ENCODE measurements around the gene DDX51. TPM values are rescaled to one million over a fixed set of nuclear protein-coding genes. Genes with fewer than 3 reads are reported as not detected.

Gene DDX51
- total RNA-seq, 1 donor: 8.2 TPM

DNA sequence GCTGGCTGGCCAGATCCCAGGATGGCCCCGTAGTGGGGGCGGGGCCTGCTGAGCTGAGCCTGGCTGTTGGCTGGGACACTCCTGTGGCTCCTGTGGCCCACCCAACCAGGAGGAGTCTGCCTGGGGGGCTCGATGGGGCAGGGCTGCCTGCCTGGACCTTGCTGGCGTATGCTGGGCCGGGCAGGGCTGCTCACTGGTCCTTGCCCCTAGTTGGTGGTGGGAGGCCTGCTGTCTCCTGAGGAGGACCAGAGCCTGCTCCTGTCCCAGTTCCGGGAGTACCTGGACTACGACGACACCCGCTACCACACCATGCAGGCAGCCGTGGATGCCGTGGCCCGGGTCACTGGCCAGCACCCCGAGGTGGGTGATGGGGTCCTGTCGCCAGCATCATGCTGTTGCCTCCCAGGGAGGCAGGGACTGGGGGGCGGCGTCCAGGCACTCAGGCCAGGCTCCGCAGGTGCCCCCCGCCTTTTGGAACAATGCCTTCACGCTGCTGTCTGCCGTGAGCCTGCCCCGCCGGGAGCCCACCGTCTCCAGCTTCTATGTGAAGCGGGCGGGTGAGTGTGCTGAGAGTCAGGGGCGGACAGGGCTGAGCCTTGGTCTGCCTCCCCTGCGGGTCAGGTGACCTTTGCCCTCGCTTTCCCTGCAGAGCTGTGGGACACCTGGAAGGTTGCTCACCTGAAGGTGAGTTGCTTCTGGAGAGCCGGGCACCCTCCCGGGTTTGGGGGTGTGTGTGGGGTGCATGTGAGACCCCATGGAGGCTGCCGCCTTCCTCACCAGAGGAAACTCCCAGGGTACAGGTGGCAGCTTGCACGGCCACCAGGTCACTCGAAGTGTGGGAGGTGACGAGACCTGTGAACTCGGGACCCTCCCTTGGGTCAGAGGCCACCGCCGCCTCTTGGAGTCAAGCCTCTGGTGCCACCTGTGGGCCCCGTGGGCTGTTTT is 3.6 kb upstream of the DDX51 start:
- DNase-seq (ENCODE audit: low read depth): no peak
- no peak overlapping the region for H3K4me3 ChIP-seq (ENCODE audit: low read depth, low read length)
- TF ChIP-seq, protein P1, sequence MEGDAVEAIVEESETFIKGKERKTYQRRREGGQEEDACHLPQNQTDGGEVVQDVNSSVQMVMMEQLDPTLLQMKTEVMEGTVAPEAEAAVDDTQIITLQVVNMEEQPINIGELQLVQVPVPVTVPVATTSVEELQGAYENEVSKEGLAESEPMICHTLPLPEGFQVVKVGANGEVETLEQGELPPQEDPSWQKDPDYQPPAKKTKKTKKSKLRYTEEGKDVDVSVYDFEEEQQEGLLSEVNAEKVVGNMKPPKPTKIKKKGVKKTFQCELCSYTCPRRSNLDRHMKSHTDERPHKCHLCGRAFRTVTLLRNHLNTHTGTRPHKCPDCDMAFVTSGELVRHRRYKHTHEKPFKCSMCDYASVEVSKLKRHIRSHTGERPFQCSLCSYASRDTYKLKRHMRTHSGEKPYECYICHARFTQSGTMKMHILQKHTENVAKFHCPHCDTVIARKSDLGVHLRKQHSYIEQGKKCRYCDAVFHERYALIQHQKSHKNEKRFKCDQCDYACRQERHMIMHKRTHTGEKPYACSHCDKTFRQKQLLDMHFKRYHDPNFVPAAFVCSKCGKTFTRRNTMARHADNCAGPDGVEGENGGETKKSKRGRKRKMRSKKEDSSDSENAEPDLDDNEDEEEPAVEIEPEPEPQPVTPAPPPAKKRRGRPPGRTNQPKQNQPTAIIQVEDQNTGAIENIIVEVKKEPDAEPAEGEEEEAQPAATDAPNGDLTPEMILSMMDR (IDR thresholded peaks at IDR 0.05; ENCODE audit: insufficient read depth, low read depth, low read length): no peak

DNA sequence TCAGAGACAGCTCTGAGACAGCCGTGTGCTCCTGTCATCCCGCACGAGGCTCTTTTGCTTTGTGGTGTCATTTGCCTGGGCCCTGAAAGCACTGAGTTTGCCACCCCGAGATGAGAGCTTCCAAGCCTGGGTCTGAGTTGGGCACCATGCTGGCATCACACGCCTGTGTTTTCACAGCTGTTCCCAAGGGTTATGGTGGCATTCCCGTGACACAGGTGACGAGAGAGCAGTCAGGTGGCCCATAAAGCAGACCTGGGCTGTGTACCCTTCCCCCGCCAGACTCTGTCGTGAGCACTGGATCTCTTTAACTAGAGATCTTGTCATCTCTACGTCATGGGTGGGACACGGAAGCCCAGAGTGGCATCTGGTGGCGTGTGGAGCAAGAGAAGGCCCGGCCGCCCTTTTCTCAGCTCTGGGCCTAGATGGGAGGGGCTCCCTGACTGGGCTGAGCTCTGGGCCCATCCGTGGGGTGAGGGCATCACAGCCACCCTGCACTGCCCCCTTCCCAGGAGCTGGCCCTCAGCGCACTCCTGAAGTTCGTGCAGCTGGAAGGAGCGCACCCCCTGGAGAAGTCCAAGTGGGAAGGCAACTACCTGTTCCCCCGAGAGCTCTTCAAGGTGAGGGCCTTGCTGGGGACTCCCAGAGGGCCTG is 2.8 kb upstream of the DDX51 start:
- TF ChIP-seq, protein P1 (IDR thresholded peaks at IDR 0.05; ENCODE audit: insufficient read depth, low read depth, low read length): no peak
- DNase-seq (ENCODE audit: low read depth): no peak
- H3K4me3 ChIP-seq (ENCODE audit: low read depth, low read length): no peak overlapping the region

DNA sequence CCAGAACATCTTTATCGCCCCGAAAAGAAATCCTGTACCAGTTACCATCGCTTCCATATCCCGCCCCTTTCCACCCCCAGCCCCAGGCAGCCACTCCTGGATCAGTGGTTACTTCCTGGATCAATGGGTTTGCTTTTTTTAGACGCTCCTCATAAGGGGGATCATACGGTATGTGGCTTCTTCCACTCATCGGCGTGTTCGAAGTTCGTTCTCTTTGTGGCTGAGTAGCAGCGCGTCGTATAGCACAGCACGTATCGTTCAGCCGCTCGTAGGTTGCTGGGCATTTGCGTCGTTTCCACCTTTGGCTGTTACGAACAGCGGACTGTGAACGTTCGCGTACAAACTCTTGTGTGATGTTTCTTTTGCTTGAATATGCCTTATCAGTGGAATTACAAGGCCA is 2.0 kb upstream of the DDX51 start:
- DNase-seq (ENCODE audit: low read depth): no peak
- TF ChIP-seq, protein P1 (IDR thresholded peaks at IDR 0.05; ENCODE audit: insufficient read depth, low read depth, low read length): no peak
- no peak overlapping the region for H3K4me3 ChIP-seq (ENCODE audit: low read depth, low read length)

DNA sequence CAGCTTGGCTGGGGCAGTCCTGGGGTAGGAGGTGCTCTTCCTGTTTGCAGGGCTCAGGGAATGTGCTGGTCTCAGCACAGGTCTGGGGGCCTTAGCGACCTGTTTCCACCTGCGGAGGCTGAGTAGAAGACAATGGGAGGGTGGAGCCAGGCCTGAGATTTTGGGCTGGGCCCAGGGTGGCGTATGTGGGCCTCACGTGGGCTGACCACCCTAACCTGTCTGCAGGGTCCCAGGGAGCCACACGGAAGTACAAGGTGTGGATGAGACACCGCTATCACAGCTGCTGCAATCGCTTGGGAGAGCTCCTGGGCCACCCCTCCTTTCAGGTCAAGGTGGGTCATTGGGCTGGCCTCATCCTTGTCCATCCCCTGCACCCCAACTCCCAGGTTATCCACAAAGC is 1.2 kb upstream of the DDX51 start:
- DNase-seq (ENCODE audit: low read depth): no peak
- peak overlapping the region; percentile 90 for H3K4me3 ChIP-seq (ENCODE audit: low read depth, low read length)
- TF ChIP-seq, protein P1 (IDR thresholded peaks at IDR 0.05; ENCODE audit: insufficient read depth, low read depth, low read length): no peak

DNA sequence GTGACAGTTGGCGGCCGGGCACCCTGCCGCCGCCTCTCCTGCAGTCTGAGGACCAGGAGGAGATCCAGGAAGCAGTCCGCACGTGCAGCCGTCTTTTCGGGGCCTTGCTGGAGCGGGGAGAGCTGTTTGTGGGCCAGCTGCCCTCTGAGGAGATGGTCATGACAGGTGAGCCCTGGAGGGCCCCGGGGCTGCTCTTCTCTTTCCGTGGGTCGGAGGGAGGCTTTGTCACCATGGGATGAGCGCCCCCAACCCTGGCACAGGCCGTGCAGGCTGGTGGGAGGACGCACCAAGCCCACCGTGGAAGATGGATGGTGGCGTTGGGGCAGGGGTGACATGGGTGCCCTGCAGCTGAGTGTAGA is 670 bp upstream of the DDX51 start:
- H3K4me3 ChIP-seq (ENCODE audit: low read depth, low read length): peak overlapping the region; percentile 90
- TF ChIP-seq, protein P1 (IDR thresholded peaks at IDR 0.05; ENCODE audit: insufficient read depth, low read depth, low read length): no peak
- no peak for DNase-seq (ENCODE audit: low read depth)

DNA sequence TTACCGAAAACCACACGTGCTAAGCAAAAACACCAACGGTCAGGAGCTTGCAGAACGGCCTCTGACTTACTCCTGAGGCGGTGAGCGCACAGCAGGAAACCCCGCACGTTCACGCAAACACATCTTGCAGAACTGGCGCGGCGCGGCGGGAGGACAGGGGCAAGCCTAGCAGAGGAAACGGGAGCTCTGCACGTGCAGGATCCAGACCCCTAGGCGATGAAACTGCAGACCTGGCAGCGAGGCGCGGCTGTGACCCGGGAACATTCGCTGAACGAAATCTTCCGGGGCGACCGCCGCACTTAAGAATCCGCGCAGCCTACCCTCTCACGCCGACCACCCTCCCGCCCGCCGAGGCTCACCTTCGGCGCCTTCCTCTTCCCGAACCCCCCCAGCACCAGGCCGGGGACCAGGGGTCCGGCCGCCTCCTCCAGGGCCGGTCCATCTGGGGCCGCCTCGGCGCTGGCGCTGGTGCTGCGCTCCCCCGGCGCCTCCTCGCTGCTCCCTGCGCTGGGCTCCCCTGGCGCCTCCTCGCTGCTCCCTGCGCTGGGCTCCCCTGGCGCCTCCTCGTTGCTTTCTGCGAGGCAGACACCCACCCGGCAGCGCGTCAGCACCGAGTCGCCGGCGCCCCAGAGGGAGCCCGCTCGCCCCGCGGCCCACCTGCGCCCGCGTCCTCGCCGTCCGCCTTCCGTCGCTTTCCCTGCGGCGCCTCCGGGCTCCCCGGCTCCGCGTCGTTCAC is 615 bp downstream of the DDX51 start:
- H3K4me3 ChIP-seq (ENCODE audit: low read depth, low read length): peak overlapping the region; percentile 90
- no peak for DNase-seq (ENCODE audit: low read depth)
- TF ChIP-seq, protein P1 (IDR thresholded peaks at IDR 0.05; ENCODE audit: insufficient read depth, low read depth, low read length): no peak

All from fibroblast of villous mesenchyme (primary cell).